OCI-LY3 (cell line): ENCODE results near the gene IRF9.

ENCODE experiments used
- H2AFZ ChIP-seq: fragments of 200-600, 300-600 bp; shearing (Covaris generic); 2 replicates; pipeline ENCODE4 v1.6.0; 2014; ENCODE audit warnings: antibody characterized with exemption, low read depth, low read length
- H3K27ac ChIP-seq: fragments of 200-600, 300-600 bp; sonication (generic); 2 replicates; pipeline ENCODE4 v1.5.1; 2014; ENCODE audit warnings: mild to moderate bottlenecking, low read length, moderate library complexity, mixed read lengths
- H3K27me3 ChIP-seq: fragments of 200-600, 300-600 bp; sonication (generic); 2 replicates; pipeline ENCODE4 v1.6.1; 2014; ENCODE audit warnings: low read depth, low read length, mixed read lengths
- H3K36me3 ChIP-seq: fragments of 200-600, 300-600 bp; sonication (generic); replicated peaks from 2 replicates; pipeline ENCODE3; 2014; ENCODE audit warnings: low read depth, low read length, mixed read lengths
- H3K4me1 ChIP-seq: fragments of 300-600, 200-600 bp; sonication (generic); 2 replicates; pipeline ENCODE4 v1.6.1; 2014; ENCODE audit warnings: low read length, mixed read lengths
- H3K4me2 ChIP-seq: fragments of 200-600, 300-600 bp; sonication (generic); 2 replicates; pipeline ENCODE4 v1.6.1; 2014; ENCODE audit warnings: low read length, mixed read lengths
- H3K4me3 ChIP-seq: fragments of 300-600, 200-600 bp; sonication (generic); 2 replicates; pipeline ENCODE4 v1.5.1; 2014; ENCODE audit warnings: antibody characterized with exemption, mild to moderate bottlenecking, low read length, moderate library complexity
- H3K79me2 ChIP-seq: fragments of 300-600, 200-600 bp; shearing (Covaris generic); 2 replicates; pipeline ENCODE4 v1.6.1; 2014; ENCODE audit warnings: mild to moderate bottlenecking, low read length, mixed read lengths
- H3K9ac ChIP-seq: fragments of 300-600, 200-600 bp; shearing (Covaris generic); 2 replicates; pipeline ENCODE4 v1.6.0; 2014; ENCODE audit warnings: mild to moderate bottlenecking, low read length, moderate library complexity
- H3K9me3 ChIP-seq: fragments of 200-600, 300-600 bp; shearing (Covaris generic); 2 replicates; pipeline ENCODE4 v1.6.1; 2014; ENCODE audit warnings: low read length, mixed read lengths; ENCODE audit not compliant: insufficient read depth
- H4K20me1 ChIP-seq: fragments of 200-600, 300-600 bp; sonication (generic); 2 replicates; pipeline ENCODE4 v1.6.1; 2016; ENCODE audit warnings: low read length, mixed read lengths; ENCODE audit not compliant: insufficient read depth
- CTCF ChIP-seq: fragments of 200-600, 300-600 bp; sonication (generic); IDR thresholded peaks from 2 replicates; pipeline ENCODE4 v1.5.1; 2014; ENCODE audit warnings: antibody characterized with exemption, low read length, low read depth
- EZH2phosphoT487 ChIP-seq: fragments of 200-600 bp; shearing (Covaris generic); IDR thresholded peaks from 2 replicates; pipeline ENCODE4 v1.6.1; 2018; ENCODE audit warnings: antibody characterized with exemption, mixed run types, low read depth

The IRF9 gene

DNA sequence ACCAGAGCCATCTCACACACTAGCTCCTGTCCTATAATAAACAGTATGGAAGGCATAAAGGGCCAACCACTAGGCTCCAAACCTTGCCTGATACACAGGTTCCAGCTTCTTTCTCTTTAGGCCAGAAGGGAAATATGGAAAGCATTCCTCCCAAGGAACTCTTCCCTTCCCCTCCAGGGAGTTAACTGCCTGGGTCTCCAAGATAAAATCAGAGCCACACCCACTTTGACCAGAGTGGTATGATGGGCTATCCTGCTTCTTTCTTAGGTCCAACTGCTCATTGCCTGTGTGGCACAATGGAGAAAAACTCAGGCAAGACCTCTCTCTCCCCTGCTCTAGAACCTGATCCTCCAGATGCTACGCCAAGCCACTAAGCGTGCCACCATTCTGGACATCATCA is 46.6 kb downstream of the IRF9 start:
- TF ChIP-seq EZH2phosphoT487 (no peak), CTCF (no peak)
- Histone ChIP-seq H3K4me3 (no peak overlapping the region), H4K20me1 (0 out of 2 replicates have a peak, but pooled peaks cover 2% of the 10 kb centered on the region), H3K27ac (no peak overlapping the region), H3K4me2 (no peak overlapping the region), H3K4me1 (no peaks in the 10 kb centered on the region; the same call in 1 of the 2 replicates), H3K9me3 (no peaks in the 10 kb centered on the region), H3K9ac (no peak overlapping the region), H3K27me3 (no peaks in the 10 kb centered on the region), H3K79me2 (peaks cover 7% of the 10 kb centered on the region), H3K36me3 (peaks cover 53% of the 10 kb centered on the region), H2AFZ (no peak overlapping the region)

- H3K27ac ChIP-seq = no peak overlapping the region
- H3K9me3 ChIP-seq = no peaks in the 10 kb centered on the region
- H3K79me2 ChIP-seq = peaks cover 10% of the 10 kb centered on the region
- H4K20me1 ChIP-seq = no peaks in the 10 kb centered on the region
- no peak overlapping the region for H3K9ac ChIP-seq
- peaks cover 17% of the 10 kb centered on the region for H3K4me1 ChIP-seq
- peaks cover 37% of the 10 kb centered on the region for H3K36me3 ChIP-seq
- H3K27me3 ChIP-seq = no peaks in the 10 kb centered on the region
- no peak overlapping the region for H2AFZ ChIP-seq
- no peak overlapping the region for H3K4me2 ChIP-seq
- H3K4me3 ChIP-seq = no peak overlapping the region
- TF ChIP-seq CTCF (no peak), EZH2phosphoT487 (no peak)
Observed at GRCh38 chr14:24211311-24211710, 50.2 kb downstream of the IRF9 start.

DNA sequence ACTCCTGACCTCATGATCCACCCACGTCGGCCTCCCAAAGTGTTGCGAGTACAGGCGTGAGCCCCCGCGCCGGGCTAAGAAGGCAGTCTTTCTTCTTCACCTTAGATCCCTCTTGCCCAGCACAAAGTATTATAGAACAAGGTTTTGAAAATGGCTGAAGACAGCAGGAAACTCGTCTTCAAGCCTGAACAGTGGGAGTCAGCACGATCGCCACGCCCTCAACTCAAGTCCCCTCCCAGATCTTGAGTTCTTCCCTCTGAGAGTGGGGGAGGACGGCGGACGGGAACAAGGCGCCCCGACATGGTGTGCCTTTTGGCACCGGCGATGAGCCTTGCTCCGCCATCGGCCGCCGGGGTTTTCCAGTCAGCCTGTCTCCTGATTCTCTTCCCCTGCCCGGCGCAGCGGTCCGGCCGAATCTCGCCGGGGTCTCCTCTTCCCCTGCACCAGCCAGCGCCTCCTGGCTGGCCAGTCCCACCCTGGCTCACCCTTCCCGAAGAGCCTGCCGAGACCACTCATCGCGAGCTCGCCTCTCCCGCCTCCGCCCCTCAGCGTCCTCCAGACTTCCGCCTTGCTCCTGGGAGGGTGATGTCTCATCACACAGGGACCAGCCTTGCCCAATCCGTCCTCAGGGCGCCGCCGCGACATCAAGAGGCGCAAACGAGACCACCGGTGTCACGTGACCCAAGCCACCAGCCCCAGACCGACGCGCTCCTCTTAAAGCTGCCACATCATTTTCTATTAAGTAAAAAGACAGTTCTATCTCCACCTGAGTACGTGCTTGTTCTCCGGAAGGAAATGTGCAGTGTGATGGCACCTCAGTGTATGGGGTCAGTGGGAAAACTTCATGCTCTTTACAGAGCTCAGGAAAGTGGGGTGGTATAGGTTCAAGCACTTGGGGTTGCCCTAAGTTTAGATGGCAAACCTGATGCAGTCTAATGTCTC is 52.1 kb downstream of the IRF9 start, which contains the start of gene CHMP4A:
Gene CHMP4A, minus strand, starts transcription at position 565 of the 942 bp plus-strand sequence. Its CDS starts 49 bp downstream, at position 516.
- peak within 1 kb of the TSS; percentile 88 for H3K4me3 ChIP-seq
- H3K9me3 ChIP-seq = no peaks in the 10 kb centered on the region
- H3K36me3 ChIP-seq = peaks cover 18% of the 10 kb centered on the region
- peak within 1 kb of the TSS; percentile 81 for H3K27ac ChIP-seq
- H3K27me3 ChIP-seq = no peaks in the 10 kb centered on the region
- peak within 1 kb of the TSS; percentile 85 for H3K4me2 ChIP-seq
- peak within 1 kb of the TSS; percentile 80 for H3K9ac ChIP-seq
- H3K4me1 ChIP-seq = peaks cover 20% of the 10 kb centered on the region
- TF ChIP-seq CTCF (no peak), EZH2phosphoT487 (no peak)
- peak within 1 kb of the TSS; percentile 64; the same call in 1 of the 2 replicates for H2AFZ ChIP-seq
- H4K20me1 ChIP-seq = no peaks in the 10 kb centered on the region
- H3K79me2 ChIP-seq = peaks cover 10% of the 10 kb centered on the region

DNA sequence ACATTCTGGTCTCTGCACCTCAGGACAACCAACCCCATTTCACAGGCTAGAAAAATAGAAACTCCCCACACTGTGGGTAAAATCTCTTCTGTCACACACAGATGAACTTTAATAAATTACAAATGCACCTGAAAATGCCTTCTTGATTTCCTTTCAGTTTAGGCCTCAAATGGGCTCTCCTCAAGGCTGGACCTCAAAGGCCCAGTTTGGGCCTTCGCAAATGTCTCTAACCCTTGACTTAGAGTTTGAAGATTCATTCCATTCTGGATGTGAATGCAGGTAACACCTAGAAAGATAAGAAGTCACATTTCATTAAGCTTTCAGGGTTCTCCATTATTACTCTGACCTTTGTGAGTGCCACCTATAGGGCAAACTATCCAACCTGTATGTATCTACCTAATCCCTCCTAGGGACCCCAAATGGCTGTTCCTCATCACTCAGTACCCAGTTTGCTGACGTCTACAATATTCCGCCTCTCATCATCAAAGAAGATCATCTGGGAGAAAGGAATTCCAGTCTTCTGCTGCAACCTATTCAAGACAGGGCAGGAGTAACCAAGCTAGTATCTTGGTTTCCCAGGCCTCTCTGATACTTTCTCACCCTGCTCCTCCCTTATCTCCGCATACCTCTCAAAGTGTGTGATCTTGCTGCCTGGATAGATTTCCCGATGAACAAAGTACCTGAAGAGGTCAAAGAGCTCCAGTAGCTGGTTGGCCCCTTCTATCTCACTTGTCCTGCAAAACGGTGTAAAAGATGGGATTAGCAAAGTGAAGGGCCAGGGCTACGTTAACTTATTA is 53.0 kb downstream of the IRF9 start:
- Histone ChIP-seq H3K36me3 (peaks cover 17% of the 10 kb centered on the region), H3K27me3 (no peaks in the 10 kb centered on the region), H4K20me1 (no peaks in the 10 kb centered on the region), H3K4me3 (peak overlapping the region; percentile 88), H3K27ac (peak overlapping the region; percentile 81), H3K9ac (peak overlapping the region; percentile 80), H3K79me2 (peaks cover 10% of the 10 kb centered on the region), H3K4me1 (peaks cover 20% of the 10 kb centered on the region), H3K9me3 (no peaks in the 10 kb centered on the region), H3K4me2 (peak overlapping the region; percentile 85), H2AFZ (0 out of 2 replicates have a peak overlapping the region, but pooled peaks have one; percentile 60)
- TF ChIP-seq EZH2phosphoT487 (no peak), CTCF (peak; percentile 12; the same call in 1 of the 2 replicates)
